HCT116 (cell line): ENCODE data around the gene PCTP.

Experiments
- CTCF ChIP-seq, 3 experiments: fragments of 200-600 bp in 1 of 3; sonication (generic) in 1 of 3; IDR thresholded peaks in 2 of 3; conservative IDR thresholded peaks in 1 of 3; 2 replicates each; pipeline ENCODE4 v1.5.1; 2012 to 2017; ENCODE audit warnings: low read depth in 2 of 3, low read length in 2 of 3, antibody characterized with exemption in 1 of 3, borderline replicate concordance in 1 of 3, control low read depth in 1 of 3, mild to moderate bottlenecking in 1 of 3, mixed read lengths in 1 of 3, mixed run types in 1 of 3, moderate library complexity in 1 of 3; ENCODE audit not compliant: insufficient read depth in 1 of 3
- EZH2 ChIP-seq: fragments of 200-600 bp; sonication (generic); IDR thresholded peaks from 2 replicates; pipeline ENCODE4 v1.6.1; 2017; ENCODE audit warnings: antibody characterized with exemption, mixed run types
- JUND ChIP-seq: IDR thresholded peaks from 2 replicates; pipeline ENCODE4 v1.6.1; 2012
- POLR2A ChIP-seq: IDR thresholded peaks from 2 replicates; pipeline ENCODE4 v1.7.0; 2011; ENCODE audit warnings: borderline replicate concordance; ENCODE audit not compliant: insufficient read depth, insufficient read length; ENCODE audit errors: extremely low read depth
- POLR2AphosphoS5 ChIP-seq: IDR thresholded peaks from 2 replicates; pipeline ENCODE4 v1.6.1; 2011; ENCODE audit warnings: mild to moderate bottlenecking, low read depth, low read length, moderate library complexity
- REST ChIP-seq: IDR thresholded peaks from 2 replicates; pipeline ENCODE4 v1.6.1; 2012; ENCODE audit warnings: low read depth
- SIN3A ChIP-seq: IDR thresholded peaks from 2 replicates; pipeline ENCODE4 v1.6.1; 2012; ENCODE audit warnings: low read depth
- YY1 ChIP-seq: IDR thresholded peaks from 2 replicates; pipeline ENCODE4 v1.6.1; 2011; ENCODE audit warnings: low read length, low read depth, moderate library complexity, mild to moderate bottlenecking; ENCODE audit not compliant: insufficient replicate concordance; ENCODE audit errors: extremely low read depth
- ZNF274 ChIP-seq: fragments of 200-500 bp; sonication (Bioruptor generic); IDR thresholded peaks from 2 replicates; pipeline ENCODE4 v1.6.1; 2014; ENCODE audit warnings: mild to moderate bottlenecking, low read depth, low read length, inconsistent platforms

- no peak for TF ChIP-seq CTCF (IDR thresholded peaks at IDR 0.05 in 2 of 3, conservative IDR thresholded peaks at IDR 0.05 in 1 of 3; ENCODE audit: borderline replicate concordance in 1 of 3, insufficient read depth in 1 of 3, low read depth in 2 of 3, low read length in 2 of 3)
- TF ChIP-seq REST = no peak
- no peak for TF ChIP-seq EZH2
- no peak for TF ChIP-seq POLR2A
- no peak for TF ChIP-seq YY1
- TF ChIP-seq SIN3A = no peak
- TF ChIP-seq POLR2AphosphoS5 = no peak
- TF ChIP-seq ZNF274 = no peak
- TF ChIP-seq JUND = no peak
Measured at GRCh38 chr17:55706808-55707773, 43.8 kb upstream of the PCTP start.
